ENCODE data around the gene TSPAN16. TPM values are rescaled to one million over a fixed set of nuclear protein-coding genes. Genes with fewer than 3 reads are reported as not detected.

Gene TSPAN16, protein sequence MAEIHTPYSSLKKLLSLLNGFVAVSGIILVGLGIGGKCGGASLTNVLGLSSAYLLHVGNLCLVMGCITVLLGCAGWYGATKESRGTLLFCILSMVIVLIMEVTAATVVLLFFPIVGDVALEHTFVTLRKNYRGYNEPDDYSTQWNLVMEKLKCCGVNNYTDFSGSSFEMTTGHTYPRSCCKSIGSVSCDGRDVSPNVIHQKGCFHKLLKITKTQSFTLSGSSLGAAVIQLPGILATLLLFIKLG
- total RNA-seq: not detected
- long read RNA-seq, donor 1, partial matches to known transcripts: 0 of 9 reads
- long read RNA-seq, donor 1, other reads (novel, unspliced or antisense): 9 of 9 reads
- long read RNA-seq, donor 2, partial matches to known transcripts: 0 of 10 reads
- long read RNA-seq, donor 2, other reads (novel, unspliced or antisense): 10 of 10 reads

DNA sequence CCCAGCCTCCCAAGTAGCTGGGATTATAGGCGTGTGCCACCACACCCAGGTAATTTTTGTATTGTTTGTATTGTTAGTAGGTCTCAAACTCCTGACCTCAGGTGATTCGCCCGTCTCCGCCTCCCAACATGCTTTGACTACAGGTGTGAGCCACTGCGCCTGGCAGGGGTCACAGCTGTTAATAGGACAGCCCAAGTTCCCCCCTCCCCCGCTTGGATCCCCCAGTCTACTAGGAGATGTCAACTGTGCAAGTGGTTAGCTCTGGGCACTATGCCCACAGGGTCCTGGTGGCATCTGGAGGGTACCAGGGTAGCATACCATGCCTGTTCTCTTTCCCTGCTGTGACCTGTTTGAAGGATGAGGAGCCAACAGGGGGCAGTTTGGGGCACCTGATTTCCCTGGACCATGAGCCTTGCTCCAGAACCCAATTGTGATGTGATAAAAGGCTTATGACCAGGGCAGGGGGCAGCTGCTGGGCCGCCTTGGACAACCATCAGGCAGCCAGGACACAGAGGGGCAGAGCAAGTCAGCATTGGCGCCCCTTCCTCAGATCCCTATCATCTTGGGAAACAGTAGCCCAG, at the start of gene TSPAN16:
Gene TSPAN16, plus strand, starts transcription at position 496 of the 581 bp plus-strand sequence. CDS start 138 bp downstream, outside the sequence.
- ATAC-seq (no peak), DNase-seq (peak in 2 of 3 donors; percentile 32 to 46)
- Histone ChIP-seq H3K9me3 (no peaks in the 10 kb centered on the region), H3K4me1 (ENCODE audit: low read depth) (peaks cover 11% of the 10 kb centered on the region), H3K4me3 (no peak within 1 kb of the TSS), H3K36me3 (ENCODE audit: low read depth) (no peaks in the 10 kb centered on the region)
- intact Hi-C loops (cut with DNase I, micrococcal nuclease): loop anchor here in 1 of 2 donors (10.0 kb wide), 1 partner anchor 149 kb away; no protein-coding TSS in a partner anchor
- TF ChIP-seq, protein P1, sequence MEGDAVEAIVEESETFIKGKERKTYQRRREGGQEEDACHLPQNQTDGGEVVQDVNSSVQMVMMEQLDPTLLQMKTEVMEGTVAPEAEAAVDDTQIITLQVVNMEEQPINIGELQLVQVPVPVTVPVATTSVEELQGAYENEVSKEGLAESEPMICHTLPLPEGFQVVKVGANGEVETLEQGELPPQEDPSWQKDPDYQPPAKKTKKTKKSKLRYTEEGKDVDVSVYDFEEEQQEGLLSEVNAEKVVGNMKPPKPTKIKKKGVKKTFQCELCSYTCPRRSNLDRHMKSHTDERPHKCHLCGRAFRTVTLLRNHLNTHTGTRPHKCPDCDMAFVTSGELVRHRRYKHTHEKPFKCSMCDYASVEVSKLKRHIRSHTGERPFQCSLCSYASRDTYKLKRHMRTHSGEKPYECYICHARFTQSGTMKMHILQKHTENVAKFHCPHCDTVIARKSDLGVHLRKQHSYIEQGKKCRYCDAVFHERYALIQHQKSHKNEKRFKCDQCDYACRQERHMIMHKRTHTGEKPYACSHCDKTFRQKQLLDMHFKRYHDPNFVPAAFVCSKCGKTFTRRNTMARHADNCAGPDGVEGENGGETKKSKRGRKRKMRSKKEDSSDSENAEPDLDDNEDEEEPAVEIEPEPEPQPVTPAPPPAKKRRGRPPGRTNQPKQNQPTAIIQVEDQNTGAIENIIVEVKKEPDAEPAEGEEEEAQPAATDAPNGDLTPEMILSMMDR (IDR thresholded peaks at IDR 0.05): no peak

DNA sequence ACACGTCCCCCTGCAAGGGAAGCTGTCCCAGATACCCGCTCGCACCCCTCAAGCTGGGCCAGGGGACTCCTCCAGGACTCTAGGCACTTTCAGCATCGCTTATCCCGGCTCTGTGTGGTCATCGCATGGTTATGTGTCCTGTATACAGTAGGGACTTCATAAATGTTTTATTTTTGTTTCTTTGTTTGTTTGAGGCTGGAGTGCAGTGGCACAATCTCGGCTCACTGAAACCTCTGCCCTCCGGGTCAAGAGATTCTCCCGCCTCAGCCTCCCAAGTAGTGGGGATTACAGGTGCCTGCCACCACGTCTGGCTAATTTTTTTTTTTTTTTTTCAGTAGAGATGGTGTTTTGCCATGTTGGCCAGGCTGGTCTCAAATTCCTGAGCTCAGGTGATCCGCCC, 49.0 kb upstream of the TSPAN16 start:
- TF ChIP-seq, protein P1 (IDR thresholded peaks at IDR 0.05): no peak
- H3K4me1 ChIP-seq (ENCODE audit: low read depth): no peaks in the 10 kb centered on the region
- DNase-seq (no peak), ATAC-seq (no peak)
- H3K36me3 ChIP-seq (ENCODE audit: low read depth): no peaks in the 10 kb centered on the region
- intact Hi-C loops (cut with DNase I, micrococcal nuclease): no loop called here
- H3K9me3 ChIP-seq: no peaks in the 10 kb centered on the region
- no peak overlapping the region for H3K4me3 ChIP-seq

DNA sequence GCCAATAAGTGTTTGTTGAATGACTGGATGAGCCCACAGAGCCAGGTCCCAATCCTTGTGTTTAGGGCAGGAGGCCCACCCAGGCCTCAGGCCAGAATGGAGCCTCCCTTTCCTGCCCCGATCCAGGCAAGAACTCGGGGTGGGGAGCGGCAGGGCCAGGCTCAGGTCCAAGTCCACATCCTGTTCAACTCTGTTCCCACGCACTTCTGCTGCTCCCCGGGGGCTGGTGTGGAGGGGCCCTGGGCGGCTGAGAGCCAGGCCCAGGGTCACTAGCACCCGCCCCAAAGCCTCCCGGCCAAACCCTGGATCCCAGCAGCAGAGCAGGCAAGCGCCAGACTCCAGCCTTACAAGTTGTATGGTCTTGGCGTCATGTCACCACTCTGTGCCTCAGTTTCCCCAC, 48.6 kb upstream of the TSPAN16 start:
- Histone ChIP-seq H3K36me3 (ENCODE audit: low read depth) (no peaks in the 10 kb centered on the region), H3K4me1 (ENCODE audit: low read depth) (no peaks in the 10 kb centered on the region), H3K9me3 (no peaks in the 10 kb centered on the region), H3K4me3 (no peak overlapping the region)
- TF ChIP-seq, protein P1 (IDR thresholded peaks at IDR 0.05): no peak
- intact Hi-C loops (cut with DNase I, micrococcal nuclease): no loop called here
- ATAC-seq: no peak
- DNase-seq: no peak

DNA sequence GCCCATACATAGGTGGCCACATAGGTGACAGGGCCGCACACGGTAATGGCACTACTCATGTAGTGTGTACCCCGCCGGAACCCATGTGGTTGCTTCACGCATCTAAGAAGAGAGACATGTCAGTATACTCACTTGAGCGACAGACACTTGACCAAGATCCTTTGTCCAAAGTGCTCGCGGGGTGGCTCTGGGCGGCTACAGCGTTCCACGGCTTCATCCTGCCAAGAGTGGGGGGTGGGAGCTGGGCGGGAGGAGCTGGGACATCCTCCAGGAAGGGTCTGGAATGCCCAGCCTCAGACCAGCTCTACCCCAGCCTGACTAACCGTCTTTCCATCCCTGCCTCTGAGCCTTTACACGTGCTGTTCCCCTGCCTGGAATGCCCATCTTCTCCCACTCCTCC, 48.0 kb upstream of the TSPAN16 start:
- no peaks in the 10 kb centered on the region for H3K36me3 ChIP-seq (ENCODE audit: low read depth)
- ATAC-seq: no peak
- intact Hi-C loops (cut with DNase I, micrococcal nuclease): no loop called here
- H3K4me3 ChIP-seq: no peak overlapping the region
- no peak for DNase-seq
- TF ChIP-seq, protein P1 (IDR thresholded peaks at IDR 0.05): no peak
- H3K9me3 ChIP-seq: no peaks in the 10 kb centered on the region
- no peaks in the 10 kb centered on the region for H3K4me1 ChIP-seq (ENCODE audit: low read depth)

DNA sequence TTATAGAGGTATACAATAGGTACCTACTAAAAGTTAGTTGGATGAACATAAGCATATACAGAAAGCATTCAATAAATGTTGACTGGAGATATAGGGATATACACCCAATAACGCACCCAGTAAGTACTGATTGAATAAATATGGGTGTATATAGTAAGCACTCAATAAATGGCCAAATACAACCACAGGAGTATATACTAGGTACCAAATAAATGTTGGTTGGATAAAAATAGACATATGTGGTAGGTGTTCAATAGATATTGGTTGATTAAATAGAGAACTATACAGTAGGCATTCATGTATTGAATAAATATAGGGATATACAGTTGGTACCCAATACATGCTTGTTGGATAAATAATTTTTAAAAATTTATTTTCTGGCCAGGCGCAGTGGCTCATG, 47.1 kb upstream of the TSPAN16 start:
- intact Hi-C loops (cut with DNase I, micrococcal nuclease): no loop called here
- Histone ChIP-seq H3K36me3 (ENCODE audit: low read depth) (no peaks in the 10 kb centered on the region), H3K4me3 (no peak overlapping the region), H3K4me1 (ENCODE audit: low read depth) (no peaks in the 10 kb centered on the region), H3K9me3 (no peaks in the 10 kb centered on the region)
- TF ChIP-seq, protein P1 (IDR thresholded peaks at IDR 0.05): no peak
- DNase-seq (no peak), ATAC-seq (no peak)

Data from mucosa of descending colon (tissue), 3 donors.